H1 (cell line): ENCODE data around the gene KRT23. TPM values are rescaled to one million over a fixed set of nuclear protein-coding genes. Genes with fewer than 3 reads are reported as not detected.

Source experiments
- CTCF ChIA-PET: fragments of 300-600 bp; sonication (Branson Sonifier 250); formaldehyde crosslinking; loops from one replicate; lab custom pipeline; 2021; ENCODE audit not compliant: partially characterized antibody; lab: Charles Lee
- POLR2A ChIA-PET: fragments of 300-600 bp; sonication (Branson Sonifier 250); formaldehyde crosslinking; loops from one replicate; lab custom pipeline; 2021; ENCODE audit warnings: inconsistent platforms; ENCODE audit not compliant: partially characterized antibody; lab: Charles Lee
- DNase-seq, 2 experiments: peaks; one replicate each; pipeline versions ENCODE4 v3.0.0 to v3.0.0-alpha.2; 2010 to 2022; ENCODE audit warnings: low spot score in 2 of 2, low read depth in 1 of 2, mixed read lengths in 1 of 2
- FAIRE-seq: peaks from 2 replicates; lab custom pipeline; 2011; peaks lifted over from hg19 to GRCh38; lab: Jason Lieb, UNC
- H2AFZ ChIP-seq: 2 replicates; pipeline ENCODE4 v1.8.1; 2012; ENCODE audit warnings: low read length, inconsistent platforms
- H2AK5ac ChIP-seq: 2 replicates; pipeline ENCODE4 v1.6.1; 2013; ENCODE audit warnings: low read depth, low read length
- H2BK120ac ChIP-seq: replicated peaks from 2 replicates; pipeline ENCODE3; 2013; ENCODE audit warnings: low read depth, low read length, inconsistent platforms
- H2BK12ac ChIP-seq: 2 replicates; pipeline ENCODE4 v1.6.1; 2013; ENCODE audit warnings: low read depth, low read length
- H2BK15ac ChIP-seq: 2 replicates; pipeline ENCODE4 v1.6.1; 2013; ENCODE audit warnings: low read length
- H2BK20ac ChIP-seq: 2 replicates; pipeline ENCODE4 v1.6.1; 2013; ENCODE audit warnings: low read length
- H2BK5ac ChIP-seq: 2 replicates; pipeline ENCODE4 v1.6.1; 2013; ENCODE audit warnings: low read depth, low read length
- H3K14ac ChIP-seq: 2 replicates; pipeline ENCODE4 v1.6.1; 2013; ENCODE audit warnings: inconsistent platforms; ENCODE audit not compliant: insufficient read length
- H3K18ac ChIP-seq: 2 replicates; pipeline ENCODE4 v1.6.1; 2013; ENCODE audit warnings: low read length; ENCODE audit errors: extremely low read depth
- H3K23ac ChIP-seq: 2 replicates; pipeline ENCODE4 v1.6.1; 2013; ENCODE audit warnings: inconsistent platforms; ENCODE audit not compliant: insufficient read length
- H3K23me2 ChIP-seq: 2 replicates; pipeline ENCODE4 v1.6.1; 2013; ENCODE audit warnings: low read depth, low read length
- H3K27ac ChIP-seq: 2 replicates; pipeline ENCODE4 v1.6.1; 2011; ENCODE audit warnings: low read depth, low read length, inconsistent platforms
- H3K27me3 ChIP-seq, 4 experiments: replicated peaks in 1 of 4; 1 replicate in 1 of 4; 2 replicates in 3 of 4; pipeline versions ENCODE4 v1.6.1 to v1.8.1; 2011 to 2013; ENCODE audit warnings: low read length in 3 of 4, mild to moderate bottlenecking in 3 of 4, inconsistent platforms in 2 of 4, mixed read lengths in 2 of 4, moderate library complexity in 1 of 4; ENCODE audit not compliant: control insufficient read depth in 3 of 4, insufficient read depth in 3 of 4; ENCODE audit errors: extremely low read depth in 1 of 4
- H3K36me3 ChIP-seq, 4 experiments: 2 replicates each; pipeline versions ENCODE4 v1.6.1 to v1.8.1; 2011 to 2013; ENCODE audit warnings: mild to moderate bottlenecking in 4 of 4, low read length in 3 of 4, moderate library complexity in 2 of 4, control low read depth in 1 of 4, inconsistent platforms in 1 of 4; ENCODE audit not compliant: insufficient read depth in 4 of 4, control insufficient read depth in 2 of 4
- H3K4ac ChIP-seq: replicated peaks from 2 replicates; pipeline ENCODE3; 2013; ENCODE audit warnings: low read length, low read depth, mixed read lengths, inconsistent platforms; ENCODE audit not compliant: insufficient read length
- H3K4me1 ChIP-seq, 4 experiments: replicated peaks in 1 of 4; 1 replicate in 1 of 4; 2 replicates in 3 of 4; pipeline versions ENCODE4 v1.6.1 to v1.8.1; 2011 to 2013; ENCODE audit warnings: low read length in 3 of 4, inconsistent platforms in 2 of 4, mixed read lengths in 1 of 4; ENCODE audit not compliant: insufficient read depth in 4 of 4, control insufficient read depth in 3 of 4
- H3K4me2 ChIP-seq, 2 experiments: 2 replicates each; pipeline versions ENCODE4 v1.6.1 to v1.8.1; 2011 to 2013; ENCODE audit warnings: low read depth in 2 of 2, low read length in 2 of 2, control low read depth in 1 of 2, inconsistent platforms in 1 of 2, mild to moderate bottlenecking in 1 of 2; ENCODE audit not compliant: insufficient read depth in 1 of 2
- H3K4me3 ChIP-seq, 4 experiments: fragments of 200-600, 300-600 bp in 1 of 4; sonication (generic), shearing (Covaris generic), sonication (Bioruptor Twin) in 1 of 4; 2 replicates each; pipeline versions ENCODE4 v1.5.1 to v1.8.1; 2011 to 2016; ENCODE audit warnings: low read length in 4 of 4, low read depth in 3 of 4, control low read depth in 2 of 4, inconsistent platforms in 2 of 4, mild to moderate bottlenecking in 2 of 4, mixed read lengths in 1 of 4, moderate library complexity in 1 of 4; ENCODE audit not compliant: insufficient read depth in 2 of 4; ENCODE audit errors: extremely low read depth in 1 of 4
- H3K56ac ChIP-seq: replicated peaks from 2 replicates; pipeline ENCODE3; 2013; ENCODE audit warnings: low read depth, mild to moderate bottlenecking, mixed read lengths, low read length, inconsistent platforms; ENCODE audit not compliant: insufficient read length
- H3K79me1 ChIP-seq: 2 replicates; pipeline ENCODE4 v1.6.1; 2013; ENCODE audit warnings: low read depth, low read length, control low read depth
- H3K79me2 ChIP-seq, 2 experiments: 2 replicates each; pipeline versions ENCODE4 v1.6.1 to v1.8.1; 2012 to 2013; ENCODE audit warnings: low read length in 2 of 2, mild to moderate bottlenecking in 2 of 2, inconsistent platforms in 1 of 2; ENCODE audit not compliant: insufficient read depth in 2 of 2, control insufficient read depth in 1 of 2
- H3K9ac ChIP-seq, 4 experiments: replicated peaks in 1 of 4; 1 replicate in 1 of 4; 2 replicates in 3 of 4; pipeline versions ENCODE4 v1.6.1 to v1.8.1; 2011 to 2013; ENCODE audit warnings: low read depth in 3 of 4, low read length in 3 of 4, control low read depth in 2 of 4, mild to moderate bottlenecking in 2 of 4, moderate library complexity in 2 of 4, inconsistent platforms in 1 of 4; ENCODE audit errors: extremely low read depth in 1 of 4
- H3K9me3 ChIP-seq, 2 experiments: 2 replicates each; pipeline versions ENCODE4 v1.6.1 to v1.8.1; 2012 to 2013; ENCODE audit warnings: mild to moderate bottlenecking in 2 of 2, moderate library complexity in 2 of 2, control low read depth in 1 of 2, inconsistent platforms in 1 of 2, low read depth in 1 of 2, low read length in 1 of 2, mixed read lengths in 1 of 2; ENCODE audit not compliant: insufficient read depth in 2 of 2
- H4K20me1 ChIP-seq, 2 experiments: replicated peaks in 1 of 2; 2 replicates each; pipeline versions ENCODE3 to v1.8.1; 2011 to 2013; ENCODE audit warnings: inconsistent platforms in 2 of 2, low read length in 2 of 2, mild to moderate bottlenecking in 1 of 2; ENCODE audit not compliant: insufficient read depth in 2 of 2, control insufficient read depth in 1 of 2
- H4K5ac ChIP-seq: 2 replicates; pipeline ENCODE4 v1.6.1; 2013; ENCODE audit warnings: low read length, low read depth, mixed read lengths, inconsistent platforms; ENCODE audit not compliant: insufficient read length
- H4K8ac ChIP-seq: 2 replicates; pipeline ENCODE4 v1.8.0; 2013; ENCODE audit warnings: mild to moderate bottlenecking, moderate library complexity, low read length, inconsistent platforms; ENCODE audit not compliant: insufficient read depth; ENCODE audit errors: extremely low read depth
- H4K91ac ChIP-seq: replicated peaks from 2 replicates; pipeline ENCODE3; 2013; ENCODE audit warnings: low read length, mixed read lengths, inconsistent platforms; ENCODE audit not compliant: insufficient read length
- RBBP5 ChIP-seq: IDR thresholded peaks from 2 replicates; pipeline ENCODE4 v1.7.1; 2012; ENCODE audit warnings: low read depth, mild to moderate bottlenecking, inconsistent platforms, low read length, moderate library complexity, borderline replicate concordance
- SIN3A ChIP-seq, 2 experiments: IDR thresholded peaks in 1 of 2; conservative IDR thresholded peaks in 1 of 2; 2 replicates each; pipeline ENCODE4 v1.6.1; 2011 to 2012; ENCODE audit warnings: low read length in 2 of 2, improper control_type of control experiment in 1 of 2, low read depth in 1 of 2, mild to moderate bottlenecking in 1 of 2
- WGBS, 2 experiments: shearing (Covaris generic) in 1 of 2; methylation state at CpG; one replicate each; pipeline versions ENCODE4 v1.1.6 to v1.1.7; 2013 to 2015; ENCODE audit warnings: low lambda C conversion rate in 2 of 2, mixed read lengths in 2 of 2, inconsistent platforms in 1 of 2, low coverage in 1 of 2, missing lambda C conversion rate in 1 of 2; ENCODE audit not compliant: insufficient replicate concordance in 2 of 2, insufficient coverage in 1 of 2, insufficient read length in 1 of 2; ENCODE audit errors: extremely low coverage in 1 of 2, missing lambda C conversion rate in 1 of 2; 5-methylcytosine and 5-hydroxymethylcytosine counted together
- polyA plus RNA-seq, 7 experiments: library from polyadenylated mRNA; depleted of rRNA in 3 of 7; stranded (reverse) in 5 of 7; unstranded in 2 of 7; fragments of >200 nt in 5 of 7; fragments of 200-250 nt in 2 of 7; gene quantifications; 1 replicate in 5 of 7; 2 replicates in 1 of 7; 4 replicates in 1 of 7; pipeline versions ENCODE4 v1.2.1 to v1.2.3, GENCODE V29; 2011 to 2013; ENCODE audit warnings: missing spikeins in 2 of 7, mixed read lengths in 2 of 7
- total RNA-seq: library from RNA; stranded (reverse); fragmentation: NEBNext Ultra II Directional; extraction: Animal tissue kit (Norgen Biotek cat#: 25700); gene quantifications from 2 replicates; pipeline ENCODE4 v1.2.1, GENCODE V29; 2021

The KRT23 gene
- total and polyA plus RNA-seq, 2 of the 8 experiments (the other 6 are each of a cell fraction or from before 2014, with no cell fraction given): not detected

- H3K4me2 ChIP-seq: no peak overlapping the region
- H2BK15ac ChIP-seq: no peak overlapping the region
- DNase-seq (no peak), FAIRE-seq (no peak)
- H3K23ac ChIP-seq: no peak overlapping the region
- TF ChIP-seq RBBP5 (no peak), SIN3A (conservative IDR thresholded peaks at IDR 0.05 in 1 of 2, IDR thresholded peaks at IDR 0.05 in 1 of 2; ENCODE audit: low read depth in 1 of 2, low read length in 2 of 2) (no peak)
- H3K79me2 ChIP-seq: no peaks in the 10 kb centered on the region
- no peak overlapping the region for H2AFZ ChIP-seq
- peaks cover 0 to 3% (median 0%) of the 10 kb centered on the region in 4 experiments; a peak in 1 of 7 replicates for H3K4me1 ChIP-seq
- H3K4me3 ChIP-seq: no peak overlapping the region
- H3K23me2 ChIP-seq: no peaks in the 10 kb centered on the region; the same call in 1 of the 2 replicates
- H3K56ac ChIP-seq: no peak overlapping the region
- H3K27me3 ChIP-seq: no peaks in the 10 kb centered on the region
- H3K36me3 ChIP-seq: no peaks in the 10 kb centered on the region
- H3K79me1 ChIP-seq: no peaks in the 10 kb centered on the region
- 92% methylated on average over 4 of the region's 4 CpGs; no CpG with 5 or more reads in 1 of the 2 experiments for WGBS, 2 experiments
- ChIA-PET CTCF (interaction anchor here (1.1 to 2.0 kb wide), 2 partner anchors 39 to 380 kb away, joined by 3 to 4 read pairs; no protein-coding TSS in a partner anchor), POLR2A (no interaction called here)
- no peaks in the 10 kb centered on the region for H4K20me1 ChIP-seq
- no peak overlapping the region for H2BK5ac ChIP-seq
- H3K18ac ChIP-seq: no peak overlapping the region
- no peak overlapping the region for H3K27ac ChIP-seq
- H4K91ac ChIP-seq: no peak overlapping the region
- no peak overlapping the region for H3K14ac ChIP-seq
- no peak overlapping the region for H2BK120ac ChIP-seq
- H2AK5ac ChIP-seq: no peak overlapping the region
- H4K5ac ChIP-seq: no peak overlapping the region
- no peak overlapping the region for H2BK20ac ChIP-seq
- H4K8ac ChIP-seq: no peak overlapping the region
- H3K9ac ChIP-seq: no peak overlapping the region
- H2BK12ac ChIP-seq: no peak overlapping the region
- no peak overlapping the region for H3K4ac ChIP-seq
- no peaks in the 10 kb centered on the region for H3K9me3 ChIP-seq
Observed at GRCh38 chr17:40902498-40902897, 34.9 kb downstream of the KRT23 start.
